SH-SY5Y (cell line): ENCODE data around the gene GABPB1.

Experiments used
- GATA2 ChIP-seq: IDR thresholded peaks from 2 replicates; pipeline ENCODE4 v1.6.1; 2011; ENCODE audit warnings: mild to moderate bottlenecking, low read depth, low read length
- GATA3 ChIP-seq: IDR thresholded peaks from 2 replicates; pipeline ENCODE4 v1.6.1; 2011; ENCODE audit warnings: low read depth, mild to moderate bottlenecking, low read length, moderate library complexity

DNA sequence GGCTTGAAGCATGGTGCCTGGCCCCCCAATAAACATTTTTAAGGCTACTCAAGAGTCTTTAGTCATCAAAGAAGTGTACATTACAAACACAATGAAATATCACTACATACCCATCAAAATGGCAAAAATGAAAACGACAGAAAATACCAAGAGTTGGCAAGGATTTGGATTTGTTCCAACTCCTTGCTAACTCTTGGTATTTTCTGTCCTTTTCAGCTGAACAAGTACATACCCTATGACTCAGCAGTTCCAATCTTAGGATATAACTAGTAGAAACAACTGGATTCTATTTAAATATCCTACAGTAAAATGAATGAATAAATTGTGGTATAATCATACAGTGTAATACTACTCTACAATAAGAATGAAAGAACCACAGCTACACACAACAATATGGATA, 25.1 kb upstream of the GABPB1 start:
- TF ChIP-seq GATA2 (no peak), GATA3 (no peak)
